ENCODE measurements around the gene PRPF18. TPM values are rescaled to one million over a fixed set of nuclear protein-coding genes. Genes with fewer than 3 reads are reported as not detected.

Gene PRPF18
- total RNA-seq, 1 donor from 2014 or later = 25.8 TPM

DNA sequence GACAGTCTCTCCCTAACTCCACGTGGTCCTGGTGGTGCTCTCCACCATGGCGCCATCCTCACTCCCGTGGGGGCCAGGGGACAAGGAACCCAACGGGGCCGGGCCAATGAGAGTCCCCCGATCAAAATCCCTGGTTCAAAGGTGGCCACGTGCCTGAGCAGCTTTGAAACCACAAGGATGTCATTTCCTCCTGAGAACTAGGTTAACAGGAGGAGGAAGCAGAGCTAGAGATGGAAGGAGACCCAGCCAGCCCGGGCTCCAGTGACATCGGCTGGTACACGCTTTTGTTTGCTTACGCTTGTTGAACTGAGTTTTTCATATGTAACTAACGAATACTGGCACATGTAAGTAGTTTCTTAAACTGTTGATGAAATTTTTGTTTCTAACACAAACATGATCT lies 61.7 kb downstream of the PRPF18 start:
- intact Hi-C loops (cut with DNase I) = no loop called here
- Histone ChIP-seq H3K36me3 (peaks cover 0 to 50% of the 10 kb centered on the region in 2 donors), H3K4me3 (no peak overlapping the region), H3K9me3 (no peaks in the 10 kb centered on the region), H3K27ac (no peak overlapping the region), H3K4me1 (no peaks in the 10 kb centered on the region), H3K27me3 (no peaks in the 10 kb centered on the region)
- DNase-seq (ENCODE audit: extremely low spot score in 2 of 2) = no peak
- TF ChIP-seq POLR2A (IDR thresholded peaks at IDR 0.05) (no peak), POLR2AphosphoS5 (IDR thresholded peaks at IDR 0.05; ENCODE audit: insufficient read depth in 1 of 2, low read depth in 1 of 2) (no peak)
- TF ChIP-seq, protein P1, sequence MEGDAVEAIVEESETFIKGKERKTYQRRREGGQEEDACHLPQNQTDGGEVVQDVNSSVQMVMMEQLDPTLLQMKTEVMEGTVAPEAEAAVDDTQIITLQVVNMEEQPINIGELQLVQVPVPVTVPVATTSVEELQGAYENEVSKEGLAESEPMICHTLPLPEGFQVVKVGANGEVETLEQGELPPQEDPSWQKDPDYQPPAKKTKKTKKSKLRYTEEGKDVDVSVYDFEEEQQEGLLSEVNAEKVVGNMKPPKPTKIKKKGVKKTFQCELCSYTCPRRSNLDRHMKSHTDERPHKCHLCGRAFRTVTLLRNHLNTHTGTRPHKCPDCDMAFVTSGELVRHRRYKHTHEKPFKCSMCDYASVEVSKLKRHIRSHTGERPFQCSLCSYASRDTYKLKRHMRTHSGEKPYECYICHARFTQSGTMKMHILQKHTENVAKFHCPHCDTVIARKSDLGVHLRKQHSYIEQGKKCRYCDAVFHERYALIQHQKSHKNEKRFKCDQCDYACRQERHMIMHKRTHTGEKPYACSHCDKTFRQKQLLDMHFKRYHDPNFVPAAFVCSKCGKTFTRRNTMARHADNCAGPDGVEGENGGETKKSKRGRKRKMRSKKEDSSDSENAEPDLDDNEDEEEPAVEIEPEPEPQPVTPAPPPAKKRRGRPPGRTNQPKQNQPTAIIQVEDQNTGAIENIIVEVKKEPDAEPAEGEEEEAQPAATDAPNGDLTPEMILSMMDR (IDR thresholded peaks at IDR 0.05) = no peak

DNA sequence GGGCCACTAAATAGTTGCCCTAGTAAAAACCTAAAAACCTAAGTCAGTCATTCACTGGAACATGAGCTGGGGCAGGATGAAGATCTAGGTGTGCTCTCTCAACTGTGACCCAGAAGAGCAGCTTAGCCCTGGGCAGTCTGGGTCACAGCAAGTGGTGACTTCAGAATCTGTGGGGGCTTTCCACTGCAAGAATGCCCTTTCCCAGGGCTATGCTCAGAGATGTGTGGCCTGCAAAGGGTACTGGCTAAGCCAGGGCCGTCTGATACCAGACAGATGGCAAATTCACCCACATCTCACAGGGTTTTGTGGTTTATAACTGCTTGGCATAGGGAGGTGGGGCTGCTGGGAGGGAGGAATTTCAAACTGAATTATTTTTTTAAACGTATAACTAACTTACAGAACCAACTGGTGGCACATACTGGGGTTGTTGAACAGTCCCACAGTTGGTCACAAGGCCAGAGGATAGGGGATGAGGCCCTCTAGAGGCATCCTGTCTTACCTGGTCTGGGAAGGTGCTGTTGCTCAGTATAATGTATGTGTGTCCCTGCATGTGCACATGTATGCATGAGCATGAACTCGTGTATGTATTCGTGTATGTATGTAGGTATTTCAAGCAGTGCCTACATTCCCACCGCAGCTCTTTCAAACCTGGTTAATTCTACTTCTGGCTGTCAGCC lies 63.2 kb downstream of the PRPF18 start:
- Histone ChIP-seq H3K9me3 (no peaks in the 10 kb centered on the region), H3K27ac (no peak overlapping the region), H3K36me3 (peaks cover 0 to 58% of the 10 kb centered on the region in 2 donors), H3K4me3 (no peak overlapping the region), H3K27me3 (no peaks in the 10 kb centered on the region), H3K4me1 (no peaks in the 10 kb centered on the region)
- TF ChIP-seq POLR2AphosphoS5 (IDR thresholded peaks at IDR 0.05; ENCODE audit: insufficient read depth in 1 of 2, low read depth in 1 of 2) (no peak), POLR2A (IDR thresholded peaks at IDR 0.05) (no peak)
- TF ChIP-seq, protein P1 (IDR thresholded peaks at IDR 0.05) = no peak
- intact Hi-C loops (cut with DNase I) = loop anchor here (10.0 kb wide), 1 partner anchor 305 kb away; no protein-coding TSS in a partner anchor
- no peak for DNase-seq (ENCODE audit: extremely low spot score in 2 of 2)

DNA sequence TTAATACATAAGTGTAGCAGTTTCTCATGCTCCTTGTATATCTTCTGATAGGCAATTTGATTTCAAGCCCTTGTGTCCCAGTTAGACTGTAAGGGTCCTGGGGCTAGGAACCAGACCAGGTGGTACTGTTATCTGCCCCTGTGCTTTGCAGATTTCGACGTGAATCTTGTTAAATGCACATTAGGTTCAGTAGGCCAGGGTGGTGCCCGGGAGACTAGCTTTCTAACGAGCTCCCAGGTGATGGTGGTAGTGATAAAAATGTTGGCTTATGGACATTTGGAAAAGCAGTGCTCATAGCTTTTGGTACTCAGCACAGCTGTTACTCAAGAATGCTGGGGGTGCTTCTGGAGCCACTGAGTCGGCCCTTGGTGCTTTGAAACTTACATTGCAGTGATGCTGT lies 64.2 kb downstream of the PRPF18 start:
- no peak overlapping the region for H3K4me3 ChIP-seq
- peaks cover 0 to 50% of the 10 kb centered on the region in 2 donors for H3K36me3 ChIP-seq
- no peak for TF ChIP-seq POLR2AphosphoS5 (IDR thresholded peaks at IDR 0.05; ENCODE audit: insufficient read depth in 1 of 2, low read depth in 1 of 2)
- H3K27ac ChIP-seq = no peak overlapping the region
- no peaks in the 10 kb centered on the region for H3K4me1 ChIP-seq
- no peak for DNase-seq (ENCODE audit: extremely low spot score in 2 of 2)
- no peaks in the 10 kb centered on the region for H3K9me3 ChIP-seq
- intact Hi-C loops (cut with DNase I) = loop anchor here (10.0 kb wide), 1 partner anchor 304 kb away; no protein-coding TSS in a partner anchor
- H3K27me3 ChIP-seq = no peaks in the 10 kb centered on the region

DNA sequence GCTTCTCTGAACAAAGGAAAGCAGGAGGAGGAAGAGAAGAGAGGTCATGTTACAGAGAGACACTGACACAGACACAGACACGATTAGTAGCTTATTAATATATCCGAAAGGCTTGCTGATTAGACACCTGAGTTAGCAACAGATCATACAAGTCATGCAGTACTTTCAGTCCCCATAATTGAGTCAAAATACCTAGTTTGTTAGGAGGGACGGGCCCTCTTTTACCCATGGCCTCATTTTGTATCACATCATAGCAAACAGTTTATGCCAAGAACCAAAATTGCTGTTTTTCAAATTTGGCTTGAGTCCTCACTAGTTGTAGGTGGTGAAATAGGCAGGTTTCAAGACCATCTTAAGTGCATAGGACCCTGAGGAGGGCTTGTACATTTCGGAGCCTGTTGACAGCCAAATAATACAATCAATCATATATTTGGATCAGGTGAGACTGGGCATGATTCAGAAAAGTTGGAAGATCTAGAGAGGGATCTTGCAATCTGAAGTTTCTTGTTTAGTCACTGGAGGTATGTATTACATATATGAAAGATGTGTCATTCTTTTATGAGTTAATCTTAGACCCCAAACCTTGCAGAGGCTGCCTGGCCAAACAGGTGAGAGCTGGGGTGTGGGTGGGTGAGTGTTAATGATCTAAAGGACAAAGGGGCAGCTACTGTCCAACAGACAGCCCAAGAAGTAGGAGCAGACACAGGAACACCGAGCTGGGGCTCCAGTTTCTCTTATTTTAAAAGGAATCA lies 65.4 kb downstream of the PRPF18 start:
- no peak for DNase-seq (ENCODE audit: extremely low spot score in 2 of 2)

DNA sequence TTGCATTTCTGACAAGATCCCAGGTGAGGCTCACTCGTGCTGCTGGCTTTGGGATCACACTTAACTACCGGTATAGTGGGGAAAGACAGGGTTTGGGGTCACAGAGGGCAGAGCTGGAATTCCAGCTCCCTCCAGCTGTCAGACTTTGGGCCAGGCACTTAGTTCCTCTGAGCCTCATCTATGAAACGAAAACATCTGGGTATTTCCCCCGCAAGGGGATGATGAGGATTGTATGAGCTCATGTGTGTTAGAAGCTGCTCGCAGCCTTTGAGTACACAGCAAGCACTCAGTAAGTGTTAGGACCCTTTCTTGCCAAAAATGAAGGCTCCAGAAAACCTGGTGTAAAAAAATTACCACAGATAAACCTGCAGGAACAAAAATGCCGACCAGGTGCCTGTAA lies 66.1 kb downstream of the PRPF18 start:
- Histone ChIP-seq H3K27ac (no peak overlapping the region), H3K36me3 (peaks cover 0 to 35% of the 10 kb centered on the region in 2 donors)

More for the DNA sequence above, 65.4 kb downstream of the PRPF18 start:
- Histone ChIP-seq H3K9me3 (no peaks in the 10 kb centered on the region), H3K4me3 (no peak overlapping the region), H3K36me3 (peaks cover 0 to 38% of the 10 kb centered on the region in 2 donors), H3K27me3 (no peaks in the 10 kb centered on the region), H3K4me1 (no peaks in the 10 kb centered on the region), H3K27ac (no peak overlapping the region)
- no peak for TF ChIP-seq POLR2AphosphoS5 (IDR thresholded peaks at IDR 0.05; ENCODE audit: insufficient read depth in 1 of 2, low read depth in 1 of 2)
- TF ChIP-seq, protein P1 (IDR thresholded peaks at IDR 0.05) = no peak
- TF ChIP-seq POLR2A (IDR thresholded peaks at IDR 0.05) = no peak
- intact Hi-C loops (cut with DNase I) = loop anchor here (10.0 kb wide), 1 partner anchor 303 kb away; no protein-coding TSS in a partner anchor

More for the DNA sequence above, 66.1 kb downstream of the PRPF18 start:
- H3K9me3 ChIP-seq = no peaks in the 10 kb centered on the region
- no peaks in the 10 kb centered on the region for H3K4me1 ChIP-seq
- H3K27me3 ChIP-seq = no peaks in the 10 kb centered on the region
- intact Hi-C loops (cut with DNase I) = loop anchor here (10.0 kb wide), 1 partner anchor 302 kb away; no protein-coding TSS in a partner anchor
- H3K4me3 ChIP-seq = no peak overlapping the region
- peak in 1 of 2 donors; percentile 60 for DNase-seq (ENCODE audit: extremely low spot score in 2 of 2)
- TF ChIP-seq, protein P1 (IDR thresholded peaks at IDR 0.05) = no peak
- TF ChIP-seq POLR2A (IDR thresholded peaks at IDR 0.05) (no peak), POLR2AphosphoS5 (IDR thresholded peaks at IDR 0.05; ENCODE audit: insufficient read depth in 1 of 2, low read depth in 1 of 2) (no peak)

Data from vagina (tissue), 2 donors.